Measurements from ENCODE around the gene PDLIM1.

DNA sequence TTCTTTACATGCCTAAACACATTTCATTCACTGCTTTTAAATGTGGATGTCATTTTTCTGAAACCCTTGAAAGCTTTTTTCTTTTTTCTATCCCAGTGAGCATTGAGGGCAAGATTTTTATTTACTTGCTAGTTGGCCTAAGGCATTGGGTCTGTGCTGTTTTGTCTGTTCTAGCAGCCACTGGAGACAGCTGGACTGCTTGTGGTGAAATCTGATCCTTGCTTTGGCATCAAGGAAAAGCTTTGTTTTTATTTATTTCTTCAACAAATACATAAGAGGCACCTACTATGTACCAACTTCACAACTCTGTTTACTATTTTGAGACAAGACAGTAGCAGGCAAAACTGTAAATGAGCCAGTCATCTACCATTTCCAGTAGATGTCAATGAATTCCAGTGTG is 28.4 kb upstream of the PDLIM1 start:
- TF ChIP-seq POLR2A (IDR thresholded peaks at IDR 0.05) (no peak), EP300 (IDR thresholded peaks at IDR 0.05) (no peak)
- TF ChIP-seq, protein P1, sequence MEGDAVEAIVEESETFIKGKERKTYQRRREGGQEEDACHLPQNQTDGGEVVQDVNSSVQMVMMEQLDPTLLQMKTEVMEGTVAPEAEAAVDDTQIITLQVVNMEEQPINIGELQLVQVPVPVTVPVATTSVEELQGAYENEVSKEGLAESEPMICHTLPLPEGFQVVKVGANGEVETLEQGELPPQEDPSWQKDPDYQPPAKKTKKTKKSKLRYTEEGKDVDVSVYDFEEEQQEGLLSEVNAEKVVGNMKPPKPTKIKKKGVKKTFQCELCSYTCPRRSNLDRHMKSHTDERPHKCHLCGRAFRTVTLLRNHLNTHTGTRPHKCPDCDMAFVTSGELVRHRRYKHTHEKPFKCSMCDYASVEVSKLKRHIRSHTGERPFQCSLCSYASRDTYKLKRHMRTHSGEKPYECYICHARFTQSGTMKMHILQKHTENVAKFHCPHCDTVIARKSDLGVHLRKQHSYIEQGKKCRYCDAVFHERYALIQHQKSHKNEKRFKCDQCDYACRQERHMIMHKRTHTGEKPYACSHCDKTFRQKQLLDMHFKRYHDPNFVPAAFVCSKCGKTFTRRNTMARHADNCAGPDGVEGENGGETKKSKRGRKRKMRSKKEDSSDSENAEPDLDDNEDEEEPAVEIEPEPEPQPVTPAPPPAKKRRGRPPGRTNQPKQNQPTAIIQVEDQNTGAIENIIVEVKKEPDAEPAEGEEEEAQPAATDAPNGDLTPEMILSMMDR (IDR thresholded peaks at IDR 0.05): no peak
